ENCODE results near the gene URI1.

The URI1 gene

GRCh38 chr19:29971648-29972047 is 29.6 kb downstream of the URI1 start:
- no peak for DNase-seq

DNA sequence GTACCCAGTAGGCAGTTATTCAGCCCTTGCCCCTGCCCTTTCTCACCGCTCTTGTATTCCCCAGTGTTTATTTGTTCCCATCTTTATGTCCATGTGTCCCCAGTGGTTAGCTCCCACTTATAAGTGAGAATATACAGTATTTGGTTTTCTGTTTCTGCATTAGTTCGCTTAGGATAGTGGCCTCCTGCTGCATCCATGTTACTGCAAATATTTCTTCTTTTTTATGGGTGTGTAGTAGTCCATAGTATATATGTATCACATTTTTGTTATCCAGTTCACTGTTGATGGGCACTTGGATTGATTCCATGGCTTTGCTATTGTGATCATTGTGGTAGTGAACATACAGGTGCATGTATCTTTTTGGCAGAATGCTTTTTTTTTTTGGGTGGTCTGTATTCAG is 32.7 kb downstream of the URI1 start:
- no peak for DNase-seq

DNA sequence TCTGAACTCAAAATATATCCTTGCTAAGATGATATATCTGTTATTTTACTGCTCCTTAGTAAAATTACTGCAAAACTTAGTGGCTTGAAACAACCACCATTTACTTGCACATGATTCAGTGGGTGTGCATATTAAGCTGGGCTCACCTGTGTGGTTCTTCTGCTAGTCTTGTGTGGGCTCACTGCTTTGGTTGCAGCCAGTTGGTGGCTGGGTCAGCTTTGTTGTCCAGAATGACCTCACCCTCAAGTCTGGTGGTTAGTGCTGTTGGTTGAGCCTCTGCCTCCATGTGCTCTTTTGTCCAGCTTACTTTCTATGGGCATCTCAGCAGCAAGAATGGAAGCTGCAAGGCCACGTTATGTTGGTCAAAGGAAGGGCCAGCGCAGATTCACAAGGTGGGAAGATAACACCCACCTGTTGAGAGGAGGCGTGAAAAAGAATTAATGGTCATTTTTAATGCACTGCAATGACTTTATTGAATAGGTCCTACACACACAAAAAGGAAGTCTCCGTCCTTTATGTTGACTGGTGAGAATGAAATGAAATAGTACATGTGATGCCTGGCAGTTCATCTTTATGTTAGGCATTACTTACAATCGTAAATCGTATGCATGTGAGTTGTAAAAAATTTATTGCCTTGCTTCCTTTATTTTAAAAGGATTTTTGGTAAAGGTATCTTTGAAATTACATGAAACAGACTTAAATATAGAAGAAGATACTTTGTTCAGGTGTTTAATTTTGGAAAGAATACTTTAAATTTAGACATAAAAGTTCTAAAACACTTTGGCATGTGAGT is 34.3 kb downstream of the URI1 start:
- no peak for DNase-seq

DNA sequence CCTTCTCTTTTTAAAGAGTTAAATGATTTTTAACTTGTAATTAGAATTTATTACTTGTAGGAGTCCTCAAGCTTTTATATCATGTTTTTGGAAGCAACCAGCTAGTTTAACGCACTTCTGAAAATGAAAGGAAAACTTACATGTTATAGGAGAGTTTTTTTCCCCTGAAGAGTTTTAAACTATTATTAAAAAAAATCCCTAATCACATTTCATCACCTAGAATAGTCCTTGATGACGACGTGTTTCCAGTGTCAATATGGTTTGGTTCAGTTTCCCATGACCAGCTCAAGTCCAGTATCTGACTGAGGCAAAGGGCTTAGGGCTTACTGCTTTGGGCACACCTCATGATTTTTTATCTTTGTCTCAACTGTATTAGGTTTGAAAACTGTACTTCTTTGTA is 36.0 kb downstream of the URI1 start:
- no peak for DNase-seq

- no peak for DNase-seq
These were observed 41.5 kb downstream of the URI1 start for GRCh38 chr19:29983568-29983967.

GRCh38 chr19:29985196-29985595 is 43.2 kb downstream of the URI1 start:
- no peak for DNase-seq

DNA sequence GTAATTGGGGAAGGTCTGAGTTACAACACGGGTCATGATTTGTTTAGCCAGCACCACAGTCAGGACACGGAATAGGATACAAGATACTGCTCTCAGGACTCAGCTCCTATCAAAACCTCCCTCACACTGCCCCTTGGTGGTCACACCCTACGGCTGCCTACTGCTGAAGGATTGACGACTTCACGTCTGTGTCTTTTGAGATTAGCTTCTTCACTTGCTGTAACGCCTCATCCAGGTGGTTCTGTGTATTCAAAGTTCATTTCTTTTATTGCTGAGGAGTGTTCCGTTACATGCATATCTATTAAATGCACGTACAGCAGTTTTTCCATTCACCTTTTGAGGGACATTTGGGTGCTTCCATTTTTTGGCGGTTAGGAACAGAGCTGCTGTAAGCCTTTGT is 46.3 kb downstream of the URI1 start:
- DNase-seq, result no peak

DNA sequence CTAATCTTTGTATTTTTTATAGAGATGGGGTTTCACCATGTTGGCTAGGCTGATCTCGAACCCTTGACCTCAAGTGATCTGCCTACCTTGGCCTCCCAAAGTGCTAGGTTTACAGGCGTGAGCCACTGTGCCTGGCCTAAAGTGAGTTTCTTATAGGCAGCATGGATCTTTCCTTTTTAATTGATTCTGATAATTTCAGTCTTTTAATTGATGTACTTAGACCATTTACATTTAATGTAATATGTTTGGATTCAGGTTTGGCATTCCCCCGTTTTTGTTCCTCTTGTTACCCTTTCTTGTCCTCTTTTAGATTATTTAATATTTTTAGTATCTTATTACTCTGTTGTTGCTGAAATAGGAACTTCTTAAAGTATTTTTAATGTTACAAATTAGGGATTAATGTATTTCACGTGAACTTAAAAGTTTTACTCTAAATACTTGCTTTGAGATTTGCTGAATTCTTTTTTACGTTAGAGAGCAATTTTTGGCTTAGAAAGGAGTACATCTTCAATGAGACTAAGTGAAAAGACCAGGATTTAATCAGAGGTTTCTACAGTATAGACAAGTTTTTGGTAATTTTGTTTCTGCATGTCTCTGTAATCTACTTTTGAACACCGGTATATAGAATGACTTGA is 50.3 kb downstream of the URI1 start:
- no peak for DNase-seq

GRCh38 chr19:29999490-29999889 is 57.5 kb downstream of the URI1 start:
- DNase-seq, result no peak

DNA sequence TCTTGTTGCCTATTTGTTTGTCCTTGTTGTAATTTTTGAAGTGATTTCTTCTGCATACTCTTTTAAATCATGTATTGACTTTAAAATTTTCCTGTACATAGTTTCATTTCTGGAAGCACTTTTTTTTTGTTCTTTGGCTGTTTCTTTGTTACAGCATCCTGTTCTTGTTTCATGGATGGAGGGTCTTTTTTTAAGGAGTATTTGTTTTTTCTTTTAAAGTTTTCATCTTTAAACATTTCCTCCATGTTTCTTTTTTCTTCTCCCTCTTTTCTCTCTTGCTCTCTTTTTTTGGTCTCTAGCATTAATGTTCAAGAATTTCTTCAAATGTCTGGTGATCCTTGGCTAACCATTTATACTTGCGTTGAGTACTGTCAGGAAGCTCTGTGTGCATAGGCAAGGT is 58.8 kb downstream of the URI1 start:
- no peak for DNase-seq

DNA sequence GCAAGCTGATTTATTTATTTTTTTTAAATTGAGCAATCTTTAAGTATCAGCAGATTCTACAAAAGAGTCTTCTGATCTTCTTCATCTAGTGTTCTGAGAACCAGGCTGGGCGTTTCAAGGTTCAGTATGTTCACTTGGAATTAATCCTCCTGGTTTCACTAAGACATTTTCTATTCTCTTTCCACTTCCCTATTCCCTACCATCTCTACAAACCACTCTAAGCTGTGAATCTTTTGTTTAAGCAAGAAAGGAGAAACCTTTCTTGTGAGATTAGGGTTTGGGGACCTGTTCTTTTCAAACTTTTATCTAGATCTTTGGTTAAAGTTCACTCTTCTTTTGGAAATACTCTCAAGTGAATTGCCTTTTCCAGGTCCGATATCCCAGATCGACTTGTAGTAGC is 59.3 kb downstream of the URI1 start:
- DNase-seq, result no peak

- no peak for DNase-seq
These were observed 59.8 kb downstream of the URI1 start for GRCh38 chr19:30001791-30002190.

- no peak for DNase-seq
These were observed 61.8 kb downstream of the URI1 start for GRCh38 chr19:30003866-30004265.

- DNase-seq, result no peak
These were observed 62.4 kb downstream of the URI1 start for GRCh38 chr19:30004403-30004802.

- DNase-seq, result no peak
These were observed 64.2 kb downstream of the URI1 start for GRCh38 chr19:30006207-30006606.

DNA sequence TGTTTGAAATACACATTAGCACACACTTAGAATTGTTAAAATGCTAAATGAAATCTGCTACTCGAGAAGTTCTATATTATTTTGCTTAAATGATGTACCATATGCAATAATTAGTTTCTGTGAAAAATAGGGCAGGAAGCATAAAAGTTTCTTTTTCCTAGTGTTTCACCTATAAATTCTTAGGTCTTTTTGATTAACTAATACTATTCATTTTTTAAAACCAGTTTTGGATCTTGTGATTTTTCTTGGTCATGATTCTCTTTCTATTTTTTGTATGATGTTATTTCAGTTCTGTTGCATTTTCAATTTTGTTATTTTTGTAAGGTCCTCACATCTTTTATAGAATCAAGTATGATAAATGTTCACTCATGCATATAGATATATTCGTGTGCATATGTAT is 66.1 kb downstream of the URI1 start:
- no peak for DNase-seq

- DNase-seq, result no peak
These were observed 67.0 kb downstream of the URI1 start for GRCh38 chr19:30009013-30009412.

DNA sequence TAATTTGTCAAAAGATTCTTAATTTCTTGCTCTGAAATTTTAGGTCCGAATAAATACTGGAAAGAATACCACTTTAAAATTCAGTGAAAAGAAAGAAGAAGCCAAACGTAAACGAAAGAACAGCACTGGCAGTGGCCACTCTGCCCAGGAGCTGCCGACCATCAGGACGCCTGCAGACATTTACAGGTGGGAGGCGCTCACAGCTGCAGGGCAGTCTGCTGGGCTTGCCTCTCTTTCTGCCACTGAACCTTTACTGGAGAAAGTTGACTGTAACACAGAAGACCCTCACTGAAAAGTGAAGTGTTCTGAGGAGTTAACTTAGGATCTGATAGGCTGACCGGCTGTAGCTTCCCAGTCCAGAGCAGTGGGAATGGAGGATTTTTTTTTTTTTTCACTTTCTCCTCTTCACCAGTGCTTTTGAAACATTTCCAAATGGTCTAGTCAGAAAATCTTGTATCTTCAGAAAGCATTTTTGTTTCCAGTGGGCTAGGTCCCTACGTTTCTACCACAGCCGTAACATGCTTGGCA is 69.1 kb downstream of the URI1 start:
- DNase-seq, result no peak

DNA sequence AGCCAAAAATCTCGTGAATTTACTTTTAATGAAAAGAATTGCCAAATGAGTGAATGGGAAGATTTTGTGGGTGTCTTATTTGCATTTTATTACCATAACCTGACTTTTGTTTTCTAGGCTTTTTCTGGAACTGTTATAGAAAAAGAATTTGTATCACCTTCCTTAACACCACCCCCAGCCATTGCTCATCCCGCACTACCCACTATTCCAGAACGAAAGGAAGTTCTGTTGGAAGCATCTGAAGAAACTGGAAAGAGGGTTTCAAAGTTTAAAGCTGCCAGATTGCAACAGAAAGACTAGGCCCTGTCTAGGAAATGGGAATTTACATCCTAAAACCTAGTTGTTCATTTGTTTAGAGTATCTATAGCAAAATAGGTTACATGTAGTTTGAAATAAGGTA is 72.7 kb downstream of the URI1 start:
- DNase-seq, result no peak

- no peak for DNase-seq
These were observed 75.1 kb downstream of the URI1 start for GRCh38 chr19:30017172-30017571.

DNA sequence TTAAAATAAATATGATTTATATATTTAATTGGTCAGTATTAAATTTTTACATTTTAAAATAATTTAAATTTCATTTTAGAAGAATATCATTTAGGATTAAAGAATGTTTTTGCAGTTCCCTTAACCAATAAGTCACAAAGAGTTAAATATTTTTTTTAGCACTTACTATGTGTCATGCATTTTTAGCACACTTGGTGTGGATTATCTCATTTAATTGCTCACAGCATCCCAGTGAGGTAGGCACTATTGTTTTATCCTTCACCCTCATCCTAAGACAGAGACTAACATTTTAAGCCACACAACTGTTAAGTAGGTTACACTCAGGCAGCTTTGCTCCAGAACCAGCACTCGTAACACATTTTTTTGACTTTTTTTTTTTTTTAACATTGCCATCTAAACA is 78.2 kb downstream of the URI1 start:
- no peak for DNase-seq

DNA sequence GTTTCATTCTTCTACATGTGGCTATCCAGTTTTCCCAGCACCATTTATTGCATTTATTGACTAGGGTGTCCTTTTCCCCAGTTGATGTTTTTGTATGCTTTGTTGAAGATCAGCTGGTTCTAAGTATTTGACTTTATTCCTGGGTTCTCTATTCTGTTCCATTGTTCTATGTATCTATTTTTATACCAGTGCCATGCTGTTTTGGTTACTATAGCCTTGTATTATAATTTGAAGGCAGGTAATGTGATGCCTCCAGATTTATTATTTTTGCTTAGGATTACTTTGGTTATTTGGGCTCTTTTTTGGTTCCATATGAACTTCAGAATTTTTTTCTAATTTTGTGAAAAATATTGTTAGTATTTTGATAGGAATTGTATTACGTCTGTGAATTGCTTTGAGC is 80.6 kb downstream of the URI1 start:
- no peak for DNase-seq

GRCh38 chr19:30023330-30023729 is 81.3 kb downstream of the URI1 start:
- DNase-seq, result peak in 1 of 2 donors; percentile 37

GRCh38 chr19:30024091-30024490 is 82.1 kb downstream of the URI1 start:
- DNase-seq, result no peak

Data from inflammatory macrophage (primary cell).